Glutamatergic neuron (in vitro differentiated cells): ENCODE results near the gene SYCE1L. TPM values are rescaled to one million over a fixed set of nuclear protein-coding genes. Genes with fewer than 3 reads are reported as not detected.

Experiments used
- DNase-seq: peaks from one replicate; pipeline ENCODE4 v3.0.0; 2022
- H3K27ac Mint-ChIP-seq: one replicate; pipeline ENCODE4 v1.8.0; 2020; ENCODE audit warnings: mild to moderate bottlenecking, mixed read lengths, inconsistent platforms; ENCODE audit not compliant: unreplicated experiment
- H3K27me3 Mint-ChIP-seq: one replicate; pipeline ENCODE4 v1.8.0; 2020; ENCODE audit warnings: mild to moderate bottlenecking, moderate library complexity, mixed read lengths, inconsistent platforms; ENCODE audit not compliant: unreplicated experiment
- H3K36me3 Mint-ChIP-seq: one replicate; pipeline ENCODE4 v1.8.0; 2020; ENCODE audit warnings: mild to moderate bottlenecking, mixed read lengths, inconsistent platforms; ENCODE audit not compliant: unreplicated experiment
- H3K4me1 Mint-ChIP-seq: one replicate; pipeline ENCODE4 v1.8.0; 2020; ENCODE audit warnings: mild to moderate bottlenecking, low read depth, mixed read lengths, inconsistent platforms; ENCODE audit not compliant: unreplicated experiment
- H3K4me3 Mint-ChIP-seq: one replicate; pipeline ENCODE4 v1.8.0; 2020; ENCODE audit warnings: mild to moderate bottlenecking, mixed read lengths, inconsistent platforms; ENCODE audit not compliant: unreplicated experiment
- H3K9me3 Mint-ChIP-seq: one replicate; pipeline ENCODE4 v1.8.0; 2020; ENCODE audit warnings: mild to moderate bottlenecking, moderate library complexity, mixed read lengths, inconsistent platforms; ENCODE audit not compliant: unreplicated experiment
- total RNA-seq: library from RNA; stranded (reverse); fragmentation: NEBNext Ultra II Directional; extraction: Animal tissue kit (Norgen Biotek cat#: 25700); gene quantifications from one replicate; pipeline ENCODE4 v1.2.1, GENCODE V29; 2021; ENCODE audit not compliant: unreplicated experiment
- TF ChIP-seq, protein P1 (sequence below): fragments of 200-600 bp; sonication (generic); IDR thresholded peaks from one replicate; pipeline ENCODE4 v1.5.0; 2021; ENCODE audit not compliant: partially characterized antibody, unreplicated experiment

The SYCE1L gene
- total RNA-seq, 1 donor from 2014 or later = 12.8 TPM

DNA sequence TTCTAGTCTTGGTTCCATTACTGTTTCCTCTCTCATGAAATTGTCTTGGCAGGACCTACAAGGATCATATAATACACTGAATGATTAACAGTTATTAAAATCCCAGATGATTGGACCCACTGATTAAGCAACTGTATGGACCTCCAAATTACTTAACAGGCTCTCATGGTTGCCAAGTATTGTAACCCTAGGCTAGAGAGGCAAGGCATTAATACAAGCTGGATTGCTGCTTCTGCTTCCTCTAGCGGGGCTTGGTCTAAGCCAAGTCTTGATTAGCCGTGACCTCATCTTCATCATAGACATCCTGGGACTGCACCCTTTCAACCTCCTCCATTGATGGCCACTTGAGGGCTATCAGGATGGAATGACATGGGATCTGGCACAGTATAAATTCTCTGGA lies 46.9 kb downstream of the SYCE1L start:
- TF ChIP-seq, protein P1, sequence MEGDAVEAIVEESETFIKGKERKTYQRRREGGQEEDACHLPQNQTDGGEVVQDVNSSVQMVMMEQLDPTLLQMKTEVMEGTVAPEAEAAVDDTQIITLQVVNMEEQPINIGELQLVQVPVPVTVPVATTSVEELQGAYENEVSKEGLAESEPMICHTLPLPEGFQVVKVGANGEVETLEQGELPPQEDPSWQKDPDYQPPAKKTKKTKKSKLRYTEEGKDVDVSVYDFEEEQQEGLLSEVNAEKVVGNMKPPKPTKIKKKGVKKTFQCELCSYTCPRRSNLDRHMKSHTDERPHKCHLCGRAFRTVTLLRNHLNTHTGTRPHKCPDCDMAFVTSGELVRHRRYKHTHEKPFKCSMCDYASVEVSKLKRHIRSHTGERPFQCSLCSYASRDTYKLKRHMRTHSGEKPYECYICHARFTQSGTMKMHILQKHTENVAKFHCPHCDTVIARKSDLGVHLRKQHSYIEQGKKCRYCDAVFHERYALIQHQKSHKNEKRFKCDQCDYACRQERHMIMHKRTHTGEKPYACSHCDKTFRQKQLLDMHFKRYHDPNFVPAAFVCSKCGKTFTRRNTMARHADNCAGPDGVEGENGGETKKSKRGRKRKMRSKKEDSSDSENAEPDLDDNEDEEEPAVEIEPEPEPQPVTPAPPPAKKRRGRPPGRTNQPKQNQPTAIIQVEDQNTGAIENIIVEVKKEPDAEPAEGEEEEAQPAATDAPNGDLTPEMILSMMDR = no peak
- DNase-seq = no peak
- Mint-ChIP-seq H3K27me3 (peaks cover 3% of the 10 kb centered on the region), H3K4me1 (no peaks in the 10 kb centered on the region), H3K27ac (no peak overlapping the region), H3K9me3 (peaks cover 4% of the 10 kb centered on the region), H3K4me3 (no peak overlapping the region), H3K36me3 (no peaks in the 10 kb centered on the region)

DNA sequence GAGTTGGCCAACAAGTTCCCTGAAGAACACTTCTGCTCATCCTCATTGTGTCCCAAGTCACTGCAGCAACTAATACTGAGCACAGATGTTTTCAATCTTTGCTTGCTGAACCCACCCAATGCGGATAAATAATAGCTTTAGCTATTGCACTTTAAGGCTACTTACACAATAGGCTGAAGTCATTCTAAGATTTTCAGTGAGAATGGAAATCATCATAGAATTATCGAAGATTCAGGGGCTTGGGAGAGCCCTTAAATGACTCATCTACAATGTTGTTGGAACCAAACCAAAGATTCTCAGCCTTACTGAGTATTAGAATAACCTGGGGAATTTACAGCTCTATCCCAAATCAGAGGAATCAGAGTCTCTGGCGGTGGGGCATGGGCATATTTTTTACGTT lies 51.2 kb downstream of the SYCE1L start:
- Mint-ChIP-seq H3K27me3 (no peaks in the 10 kb centered on the region), H3K36me3 (peaks cover 4% of the 10 kb centered on the region), H3K4me1 (no peaks in the 10 kb centered on the region), H3K4me3 (no peak overlapping the region), H3K27ac (no peak overlapping the region), H3K9me3 (no peaks in the 10 kb centered on the region)
- no peak for DNase-seq
- TF ChIP-seq, protein P1 = no peak

Other genes with a start within 250 kb of the SYCE1L start
- gene MON1B, start 8.2 kb upstream of the SYCE1L start, total RNA-seq = 47.0 TPM
- 1.7 TPM for gene ADAMTS18, start 235.6 kb downstream of the SYCE1L start, total RNA-seq